Gastrocnemius medialis (tissue), 4 donors: ENCODE measurements around the gene NKD1.

ENCODE experiments used
- CTCF ChIP-seq, 5 experiments: fragments of 450-650 bp in 3 of 5; fragments of 200-600 bp in 2 of 5; sonication (generic) in 2 of 5; IDR thresholded peaks in 4 of 5; conservative IDR thresholded peaks in 1 of 5; 1 replicate in 4 of 5; 2 replicates in 1 of 5; pipeline ENCODE4 v1.5.1; 2016 to 2019; ENCODE audit warnings: antibody characterized with exemption in 5 of 5, mild to moderate bottlenecking in 3 of 5, moderate library complexity in 3 of 5
- POLR2A ChIP-seq, 2 donors: fragments of 450-650 bp; IDR thresholded peaks; one replicate each; pipeline ENCODE4 v1.6.1; 2017; ENCODE audit warnings: antibody characterized with exemption in 2 of 2, mild to moderate bottlenecking in 2 of 2, moderate library complexity in 2 of 2

GRCh38 chr16:50500171-50500874 is 47.9 kb upstream of the NKD1 start:
- no peak for TF ChIP-seq POLR2A (IDR thresholded peaks at IDR 0.05)
- TF ChIP-seq CTCF (IDR thresholded peaks at IDR 0.05 in 4 of 5, conservative IDR thresholded peaks at IDR 0.05 in 1 of 5), result no peak
